MCF 10A (cell line): ENCODE results near the gene INHBC. TPM values are rescaled to one million over a fixed set of nuclear protein-coding genes. Genes with fewer than 3 reads are reported as not detected.

ENCODE experiments used
- BruUV-seq: library from RNA; stranded (reverse); fragments of 400-500 nt; replicated peaks from 2 replicates; lab custom pipeline; 2021; lab: Mats Ljungman, UMichigan
- CTCF ChIA-PET: fragments of 300-600 bp; sonication (Branson Sonifier 250); formaldehyde crosslinking; extraction: SDS; loops from one replicate; lab custom pipeline; 2021; ENCODE audit warnings: antibody characterized with exemption, inconsistent platforms; lab: Yijun Ruan, JAX
- POLR2A ChIA-PET: fragments of 300-600, 350-650 bp; sonication (Branson Sonifier 250); formaldehyde crosslinking; extraction: SDS; loops from one replicate; lab custom pipeline; 2020; ENCODE audit warnings: antibody characterized with exemption, inconsistent platforms; lab: Yijun Ruan, JAX
- DNase-seq: peaks from one replicate; pipeline ENCODE4 v3.0.0-alpha.2; 2018; ENCODE audit not compliant: unreplicated experiment
- H3K27ac Mint-ChIP-seq: one replicate; pipeline ENCODE4 v1.8.0; 2022; ENCODE audit warnings: mild to moderate bottlenecking, low read depth, mixed read lengths; ENCODE audit not compliant: unreplicated experiment
- H3K27me3 Mint-ChIP-seq: one replicate; pipeline ENCODE4 v1.8.0; 2022; ENCODE audit warnings: mixed read lengths; ENCODE audit not compliant: insufficient read depth, unreplicated experiment
- H3K36me3 Mint-ChIP-seq: one replicate; pipeline ENCODE4 v1.8.0; 2022; ENCODE audit warnings: mild to moderate bottlenecking, moderate library complexity, mixed read lengths; ENCODE audit not compliant: insufficient read depth, unreplicated experiment
- H3K4me1 Mint-ChIP-seq: one replicate; pipeline ENCODE4 v1.8.0; 2022; ENCODE audit warnings: mixed read lengths; ENCODE audit not compliant: insufficient read depth, unreplicated experiment
- H3K4me3 Mint-ChIP-seq: one replicate; pipeline ENCODE4 v1.8.0; 2022; ENCODE audit warnings: mild to moderate bottlenecking, moderate library complexity, mixed read lengths; ENCODE audit not compliant: unreplicated experiment
- H3K9me3 Mint-ChIP-seq: one replicate; pipeline ENCODE4 v1.8.0; 2022; ENCODE audit warnings: mixed read lengths; ENCODE audit not compliant: unreplicated experiment
- CTCF ChIP-seq: fragments of 200-600 bp; IDR thresholded peaks from one replicate; pipeline ENCODE4 v1.8.0; 2022; ENCODE audit warnings: antibody characterized with exemption, mild to moderate bottlenecking; ENCODE audit not compliant: unreplicated experiment
- intact Hi-C: fragments of 100-400 bp; cut with micrococcal nuclease; formaldehyde crosslinking; loops from 2 replicates; pipeline ENCODE4 v1.14.1; 2022
- total RNA-seq: library from RNA; stranded (reverse); gene quantifications from 2 replicates; pipeline ENCODE4 v1.2.3, GENCODE V29; 2022

Gene INHBC
- total RNA-seq, 1 experiment from 2014 or later, result not detected

GRCh38 chr12:57473886-57474285 is 39.3 kb downstream of the INHBC start:
- Mint-ChIP-seq H3K4me1 (peaks cover 7% of the 10 kb centered on the region), H3K27me3 (peaks cover 86% of the 10 kb centered on the region), H3K9me3 (no peaks in the 10 kb centered on the region), H3K27ac (no peak overlapping the region), H3K4me3 (no peak overlapping the region), H3K36me3 (no peaks in the 10 kb centered on the region)
- BruUV-seq, result no TSS peak
- intact Hi-C loops, result no loop called here
- DNase-seq, result no peak
- POLR2A ChIA-PET, result no interaction called here
- no peak for TF ChIP-seq CTCF
- CTCF ChIA-PET, result interaction anchor here (0.5 to 2.7 kb wide), 7 partner anchors 9 to 1253 kb away, joined by 3 to 18 read pairs (median 3); no protein-coding TSS in a partner anchor

GRCh38 chr12:57474430-57474829 is 39.8 kb downstream of the INHBC start:
- no TSS peak for BruUV-seq
- peaks cover 86% of the 10 kb centered on the region for H3K27me3 Mint-ChIP-seq
- no peak for TF ChIP-seq CTCF
- CTCF ChIA-PET, result interaction anchor here (0.5 to 2.7 kb wide), 6 partner anchors 11 to 1253 kb away, joined by 3 to 18 read pairs (median 4); no protein-coding TSS in a partner anchor
- POLR2A ChIA-PET, result interaction anchor here (1.4 kb wide), 1 partner anchor 46 kb away, joined by 4 read pairs; the partner anchor contains the start of gene DDIT3
- H3K9me3 Mint-ChIP-seq, result no peaks in the 10 kb centered on the region
- intact Hi-C loops, result no loop called here
- H3K4me3 Mint-ChIP-seq, result no peak overlapping the region
- H3K27ac Mint-ChIP-seq, result no peak overlapping the region
- H3K4me1 Mint-ChIP-seq, result peaks cover 7% of the 10 kb centered on the region
- H3K36me3 Mint-ChIP-seq, result no peaks in the 10 kb centered on the region
- DNase-seq, result no peak

GRCh38 chr12:57474862-57475261 is 40.3 kb downstream of the INHBC start:
- peaks cover 86% of the 10 kb centered on the region for H3K27me3 Mint-ChIP-seq
- intact Hi-C loops, result no loop called here

More at GRCh38 chr12:57474862-57475261, 40.3 kb downstream of the INHBC start:
- Mint-ChIP-seq H3K36me3 (no peaks in the 10 kb centered on the region), H3K4me3 (no peak overlapping the region), H3K4me1 (peaks cover 7% of the 10 kb centered on the region), H3K27ac (no peak overlapping the region), H3K9me3 (no peaks in the 10 kb centered on the region)
- ChIA-PET POLR2A (interaction anchor here (1.4 kb wide), 1 partner anchor 45 kb away, joined by 4 read pairs; the partner anchor contains the start of gene DDIT3), CTCF (interaction anchor here (0.7 to 2.7 kb wide), 4 partner anchors 12 to 18 kb away, joined by 3 to 18 read pairs (median 4); no protein-coding TSS in a partner anchor)
- TF ChIP-seq CTCF, result no peak
- DNase-seq, result no peak
- BruUV-seq, result no TSS peak
